HEK293 (cell line): ENCODE measurements around the gene KLC3.

ENCODE experiments used
- CTCF ChIA-PET: fragments of 350-600 bp; formaldehyde crosslinking; extraction: SDS; loops from one replicate; lab custom pipeline; 2021; ENCODE audit warnings: antibody characterized with exemption; lab: Yijun Ruan, JAX
- POLR2A ChIA-PET: fragments of 300-600 bp; formaldehyde crosslinking; extraction: SDS; loops from one replicate; lab custom pipeline; 2020; ENCODE audit warnings: antibody characterized with exemption, inconsistent platforms; lab: Yijun Ruan, JAX
- H3K27ac ChIP-seq: fragments of 200-500 bp; sonication (Bioruptor generic); 2 replicates; pipeline ENCODE4 v1.5.1; 2014; ENCODE audit warnings: low read depth, low read length, control low read depth, inconsistent platforms; ENCODE audit errors: extremely low read depth
- H3K36me3 ChIP-seq, 2 experiments: fragments of 200-500 bp in 1 of 2; sonication (Bioruptor generic) in 1 of 2; 1 replicate in 1 of 2; 2 replicates in 1 of 2; pipeline ENCODE4 v1.5.1; 2014 to 2017; ENCODE audit warnings: inconsistent platforms in 2 of 2, low read length in 2 of 2; ENCODE audit not compliant: control insufficient read depth in 2 of 2, insufficient read depth in 1 of 2
- H3K4me1 ChIP-seq: fragments of 200-500 bp; sonication (Bioruptor generic); 2 replicates; pipeline ENCODE4 v1.5.1; 2014; ENCODE audit warnings: mild to moderate bottlenecking, low read length, inconsistent platforms; ENCODE audit not compliant: control insufficient read depth, insufficient read depth
- H3K4me3 ChIP-seq: 2 replicates; pipeline ENCODE4 v1.5.1; 2011; ENCODE audit warnings: low read depth, mild to moderate bottlenecking, control low read depth, low read length, moderate library complexity
- H3K9me3 ChIP-seq: fragments of 200-500 bp; sonication (Bioruptor generic); 2 replicates; pipeline ENCODE4 v1.5.1; 2014; ENCODE audit warnings: low read depth, low read length, inconsistent platforms; ENCODE audit not compliant: control insufficient read depth, insufficient read depth
- HOXA7 ChIP-seq: sonication (generic); formaldehyde crosslinking; IDR thresholded peaks from 2 replicates; pipeline ENCODE4 v1.8.1; 2022; ENCODE audit warnings: missing genetic modification reagents, borderline replicate concordance
- KLF10 ChIP-seq: fragments of 450-650 bp; IDR thresholded peaks from 2 replicates; pipeline ENCODE4 v1.5.1; 2018; ENCODE audit warnings: missing biosample characterization, mild to moderate bottlenecking, missing genetic modification characterization
- KLF8 ChIP-seq: fragments of 450-650 bp; formaldehyde crosslinking; IDR thresholded peaks from 2 replicates; pipeline ENCODE4 v1.5.1; 2016; ENCODE audit warnings: missing biosample characterization, missing genetic modification characterization
- MZF1 ChIP-seq: fragments of 450-650 bp; formaldehyde crosslinking; IDR thresholded peaks from 2 replicates; pipeline ENCODE4 v1.5.1; 2017; ENCODE audit warnings: missing biosample characterization, missing genetic modification characterization, borderline replicate concordance
- PATZ1 ChIP-seq: fragments of 450-650 bp; formaldehyde crosslinking; IDR thresholded peaks from 2 replicates; pipeline ENCODE4 v1.5.1; 2016; ENCODE audit warnings: missing biosample characterization, missing genetic modification characterization
- SCRT1 ChIP-seq: fragments of 450-650 bp; formaldehyde crosslinking; IDR thresholded peaks from 2 replicates; pipeline ENCODE4 v1.5.1; 2016; ENCODE audit warnings: missing biosample characterization, missing genetic modification characterization, borderline replicate concordance
- WT1 ChIP-seq: fragments of 450-650 bp; formaldehyde crosslinking; IDR thresholded peaks from 2 replicates; pipeline ENCODE4 v1.5.1; 2016; ENCODE audit warnings: missing biosample characterization, missing genetic modification characterization
- ZBTB10 ChIP-seq: fragments of 450-650 bp; formaldehyde crosslinking; IDR thresholded peaks from 2 replicates; pipeline ENCODE4 v1.5.1; 2016; ENCODE audit warnings: missing biosample characterization, missing genetic modification characterization
- ZBTB6 ChIP-seq: fragments of 450-650 bp; formaldehyde crosslinking; IDR thresholded peaks from 2 replicates; pipeline ENCODE4 v1.5.1; 2017; ENCODE audit warnings: missing biosample characterization, missing genetic modification characterization
- ZFP41 ChIP-seq: fragments of 450-650 bp; formaldehyde crosslinking; IDR thresholded peaks from 2 replicates; pipeline ENCODE4 v1.5.1; 2016; ENCODE audit warnings: missing biosample characterization, missing genetic modification characterization, borderline replicate concordance
- ZIC2 ChIP-seq: fragments of 450-650 bp; formaldehyde crosslinking; IDR thresholded peaks from 2 replicates; pipeline ENCODE4 v1.5.1; 2016; ENCODE audit warnings: missing biosample characterization, missing genetic modification characterization
- ZNF121 ChIP-seq: fragments of 450-650 bp; formaldehyde crosslinking; IDR thresholded peaks from 2 replicates; pipeline ENCODE4 v1.5.1; 2016; ENCODE audit warnings: missing biosample characterization, missing genetic modification characterization
- ZNF132 ChIP-seq: fragments of 450-650 bp; formaldehyde crosslinking; IDR thresholded peaks from 2 replicates; pipeline ENCODE4 v1.5.1; 2017; ENCODE audit warnings: missing biosample characterization, missing genetic modification characterization, borderline replicate concordance
- ZNF140 ChIP-seq: fragments of 450-650 bp; formaldehyde crosslinking; IDR thresholded peaks from 2 replicates; pipeline ENCODE4 v1.5.1; 2016; ENCODE audit warnings: missing biosample characterization, missing genetic modification characterization
- ZNF341 ChIP-seq: fragments of 450-650 bp; formaldehyde crosslinking; IDR thresholded peaks from 2 replicates; pipeline ENCODE4; 2016; ENCODE audit warnings: low read depth, missing biosample characterization, missing genetic modification characterization
- ZNF416 ChIP-seq: fragments of 450-650 bp; formaldehyde crosslinking; IDR thresholded peaks from 2 replicates; pipeline ENCODE4 v1.5.1; 2016; ENCODE audit warnings: missing biosample characterization, missing genetic modification characterization
- ZNF677 ChIP-seq: fragments of 450-650 bp; IDR thresholded peaks from 2 replicates; pipeline ENCODE4 v1.5.0; 2018; ENCODE audit warnings: missing biosample characterization, mild to moderate bottlenecking, missing genetic modification characterization, moderate library complexity
- TF ChIP-seq, protein P1 (sequence below): fragments of 450-650 bp; formaldehyde crosslinking; IDR thresholded peaks from 2 replicates; pipeline ENCODE4 v1.5.1; 2016; ENCODE audit warnings: missing biosample characterization, missing genetic modification characterization

Gene KLC3

DNA sequence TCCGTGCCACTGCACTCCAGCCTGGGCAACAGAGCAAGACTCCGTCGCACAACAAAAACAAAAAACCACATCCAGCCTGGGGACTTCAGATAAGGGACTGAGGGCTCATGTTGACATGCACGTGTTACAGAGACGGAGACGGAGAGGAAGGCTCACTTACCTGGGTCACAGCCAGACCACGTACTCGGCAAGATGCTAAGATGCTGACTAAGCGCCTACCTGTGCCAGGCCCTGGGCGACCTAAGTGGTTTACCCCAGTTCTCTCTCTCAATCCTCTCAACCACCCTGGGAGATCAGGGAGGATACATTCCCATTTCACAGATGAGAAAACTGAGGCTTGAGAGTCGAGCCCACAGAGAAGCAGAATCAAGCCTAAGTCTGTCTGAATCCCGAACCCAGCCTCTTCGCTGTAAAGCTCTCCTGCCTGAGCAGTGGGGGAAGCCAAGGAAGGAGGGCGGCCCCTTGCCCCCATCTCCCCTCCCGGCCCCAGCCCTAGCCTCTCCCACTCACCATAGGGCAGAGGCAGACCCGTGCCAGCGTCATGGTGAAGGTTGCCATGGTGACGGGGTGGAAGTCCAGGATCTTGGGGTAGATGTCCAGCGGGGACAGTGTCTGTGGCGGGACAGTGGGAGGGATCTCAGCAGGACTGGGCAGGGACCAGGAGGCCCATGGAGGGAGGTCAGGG, 16.4 kb downstream of the KLC3 start:
- Histone ChIP-seq H3K36me3 (peaks cover 42 to 81% of the 10 kb centered on the region in 2 experiments; a peak in 2 of 3 replicates), H3K4me3 (no peak overlapping the region), H3K9me3 (no peaks in the 10 kb centered on the region), H3K4me1 (no peaks in the 10 kb centered on the region), H3K27ac (no peak overlapping the region)
- no peak for TF ChIP-seq ZBTB6 (tag by site-specific recombination)
- TF ChIP-seq SCRT1: no peak
- no peak for TF ChIP-seq KLF10 (tag by site-specific recombination)
- 0 out of 2 replicates have a peak, but pooled peaks have one; percentile 63 for TF ChIP-seq ZNF121
- TF ChIP-seq WT1 (tag by site-specific recombination): no peak
- TF ChIP-seq ZNF416 (tag by site-specific recombination): no peak
- TF ChIP-seq HOXA7 (CRISPR knock-in tag): no peak
- TF ChIP-seq ZNF677 (tag by site-specific recombination): no peak
- no peak for TF ChIP-seq ZNF341 (tag by site-specific recombination)
- no peak for TF ChIP-seq MZF1 (tag by site-specific recombination)
- no peak for TF ChIP-seq ZBTB10 (tag by site-specific recombination)
- TF ChIP-seq, protein P1, sequence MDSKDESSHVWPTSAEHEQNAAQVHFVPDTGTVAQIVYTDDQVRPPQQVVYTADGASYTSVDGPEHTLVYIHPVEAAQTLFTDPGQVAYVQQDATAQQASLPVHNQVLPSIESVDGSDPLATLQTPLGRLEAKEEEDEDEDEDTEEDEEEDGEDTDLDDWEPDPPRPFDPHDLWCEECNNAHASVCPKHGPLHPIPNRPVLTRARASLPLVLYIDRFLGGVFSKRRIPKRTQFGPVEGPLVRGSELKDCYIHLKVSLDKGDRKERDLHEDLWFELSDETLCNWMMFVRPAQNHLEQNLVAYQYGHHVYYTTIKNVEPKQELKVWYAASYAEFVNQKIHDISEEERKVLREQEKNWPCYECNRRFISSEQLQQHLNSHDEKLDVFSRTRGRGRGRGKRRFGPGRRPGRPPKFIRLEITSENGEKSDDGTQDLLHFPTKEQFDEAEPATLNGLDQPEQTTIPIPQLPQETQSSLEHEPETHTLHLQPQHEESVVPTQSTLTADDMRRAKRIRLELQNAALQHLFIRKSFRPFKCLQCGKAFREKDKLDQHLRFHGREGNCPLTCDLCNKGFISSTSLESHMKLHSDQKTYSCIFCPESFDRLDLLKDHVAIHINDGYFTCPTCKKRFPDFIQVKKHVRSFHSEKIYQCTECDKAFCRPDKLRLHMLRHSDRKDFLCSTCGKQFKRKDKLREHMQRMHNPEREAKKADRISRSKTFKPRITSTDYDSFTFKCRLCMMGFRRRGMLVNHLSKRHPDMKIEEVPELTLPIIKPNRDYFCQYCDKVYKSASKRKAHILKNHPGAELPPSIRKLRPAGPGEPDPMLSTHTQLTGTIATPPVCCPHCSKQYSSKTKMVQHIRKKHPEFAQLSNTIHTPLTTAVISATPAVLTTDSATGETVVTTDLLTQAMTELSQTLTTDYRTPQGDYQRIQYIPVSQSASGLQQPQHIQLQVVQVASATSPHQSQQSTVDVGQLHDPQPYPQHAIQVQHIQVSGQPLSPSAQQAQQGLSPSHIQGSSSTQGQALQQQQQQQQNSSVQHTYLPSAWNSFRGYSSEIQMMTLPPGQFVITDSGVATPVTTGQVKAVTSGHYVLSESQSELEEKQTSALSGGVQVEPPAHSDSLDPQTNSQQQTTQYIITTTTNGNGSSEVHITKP (tag by site-specific recombination): no peak
- TF ChIP-seq ZNF140 (tag by site-specific recombination): no peak
- TF ChIP-seq ZIC2: no peak
- TF ChIP-seq ZNF132 (tag by site-specific recombination): no peak
- TF ChIP-seq KLF8 (tag by site-specific recombination): 0 out of 2 replicates have a peak, but pooled peaks have one; percentile 23
- no peak for TF ChIP-seq PATZ1
- TF ChIP-seq ZFP41 (tag by site-specific recombination): no peak
- ChIA-PET CTCF (interaction anchor here (0.6 to 0.8 kb wide), 4 partner anchors 18 to 1818 kb away, joined by 3 to 4 read pairs (median 4); no protein-coding TSS in a partner anchor), POLR2A (no interaction called here)
